ENCODE measurements around the gene FSTL5. TPM values are rescaled to one million over a fixed set of nuclear protein-coding genes. Genes with fewer than 3 reads are reported as not detected.
A peak's percentile ranks its signal among the peaks of the same experiment; 100 is the strongest.

The FSTL5 gene
- total and polyA plus RNA-seq, 10 of the 15 experiments (the other 5 are each of a cell fraction or from before 2014, with no cell fraction given), result 0.04 to 2.4 (median 0.08) TPM; not detected in 4

GRCh38 chr4:161680146-161680545 is 483.7 kb downstream of the FSTL5 start:
- Histone ChIP-seq H4K20me1 (ENCODE audit: control insufficient read depth, insufficient read depth) (no peaks in the 10 kb centered on the region), H3K4me3 (no peak overlapping the region), H3K9me3 (replicated peaks; ENCODE audit: control insufficient read depth, insufficient read depth, low read length) (no peaks in the 10 kb centered on the region), H3K27ac (ENCODE audit: control insufficient read depth, insufficient read depth) (no peak overlapping the region), H3K27me3 (replicated peaks in 1 of 2; ENCODE audit: control insufficient read depth in 2 of 2, insufficient read depth in 2 of 2, low read length in 1 of 2) (no peaks in the 10 kb centered on the region), H3K4me1 (ENCODE audit: control insufficient read depth, insufficient read depth, low read length) (no peaks in the 10 kb centered on the region), H3K79me2 (ENCODE audit: control insufficient read depth, insufficient read depth, low read length) (no peaks in the 10 kb centered on the region), H3K36me3 (ENCODE audit: control insufficient read depth in 2 of 2, insufficient read depth in 2 of 2, low read length in 1 of 2) (no peaks in the 10 kb centered on the region), H2AFZ (ENCODE audit: control insufficient read depth, low read depth, low read length) (no peak overlapping the region), H3K4me2 (ENCODE audit: control insufficient read depth, insufficient read depth) (no peak overlapping the region), H3K9ac (ENCODE audit: control insufficient read depth, insufficient read depth, low read length) (no peak overlapping the region)
- intact Hi-C loops (cut with micrococcal nuclease; ENCODE audit: unreplicated experiment) (no loop called here), in situ Hi-C loops (cut with MboI) (no loop called here)
- ATAC-seq (peak; percentile 36; the same call in 2 of the 3 replicates), FAIRE-seq (no peak), DNase-seq (ENCODE audit: low read depth, low spot score) (no peak)
- RAD21 ChIA-PET (ENCODE audit: unreplicated experiment), result interaction anchor here (0.7 kb wide), 1 partner anchor 424 kb away, joined by 3 read pairs; no protein-coding TSS in a partner anchor
- SMC1A ChIA-PET (ENCODE audit: uncharacterized antibody, unreplicated experiment), result interaction anchor here (1.1 kb wide), 1 partner anchor 42 kb away, joined by 3 read pairs; no protein-coding TSS in a partner anchor
- no TSS peak for BruUV-seq (replicated peaks)
- WGBS (ENCODE audit: insufficient coverage, insufficient replicate concordance, low lambda C conversion rate, missing lambda C conversion rate), result 2% methylated on average over 2 of the region's 2 CpGs
- CTCF ChIA-PET, result interaction anchor here (0.6 to 0.7 kb wide), 2 partner anchors 35 to 118 kb away, joined by 3 to 5 read pairs; no protein-coding TSS in a partner anchor
- POLR2A ChIA-PET, result no interaction called here
- TF ChIP-seq EGR1 (IDR thresholded peaks at IDR 0.05; ENCODE audit: borderline replicate concordance in 1 of 2, low read depth in 2 of 2, low read length in 2 of 2) (no peak), MEF2A (IDR thresholded peaks at IDR 0.05; ENCODE audit: insufficient read depth, low read depth, low read length) (no peak), SREBF2 (IDR thresholded peaks at IDR 0.05; ENCODE audit: low read length) (no peak), SMARCA5 (IDR thresholded peaks at IDR 0.05) (no peak), NFYB (IDR thresholded peaks at IDR 0.05; ENCODE audit: insufficient read depth, low read depth, low read length) (no peak), MTA3 (IDR thresholded peaks at IDR 0.05; ENCODE audit: borderline replicate concordance, low read length) (no peak), NFIC (IDR thresholded peaks at IDR 0.05; ENCODE audit: low read depth, low read length) (no peak), ZNF384 (IDR thresholded peaks at IDR 0.05; ENCODE audit: borderline replicate concordance, low read depth, low read length) (no peak), KDM1A (IDR thresholded peaks at IDR 0.05; ENCODE audit: borderline replicate concordance) (no peak), CHD1 (IDR thresholded peaks at IDR 0.05; ENCODE audit: low read depth, low read length) (no peak), NKRF (conservative IDR thresholded peaks at IDR 0.05) (no peak), TBL1XR1 (IDR thresholded peaks at IDR 0.05; ENCODE audit: low read depth, low read length) (no peak), ESRRA (IDR thresholded peaks at IDR 0.05; ENCODE audit: low read length) (no peak)

Measured in GM12878 (cell line).